Lung (tissue), 12 donors: ENCODE measurements around the gene KATNIP. TPM values are rescaled to one million over a fixed set of nuclear protein-coding genes. Genes with fewer than 3 reads are reported as not detected.

Experiments used
- ATAC-seq: fragments of 200-7000 bp; cut with Tn5 transposase; one replicate; pipeline ENCODE4 v1.9.1; 2020; ENCODE audit warnings: moderate number of reproducible peaks; ENCODE audit not compliant: insufficient read depth, low FRiP score
- DNase-seq, 3 donors: peaks; one replicate each; pipeline ENCODE4 v3.0.0-alpha.2; 2013 to 2017
- H3K27ac ChIP-seq, 2 donors: one replicate each; pipeline ENCODE4 v1.5.1; 2013; ENCODE audit warnings: mild to moderate bottlenecking in 2 of 2, moderate library complexity in 2 of 2, control low read depth in 1 of 2, inconsistent platforms in 1 of 2, low read depth in 1 of 2, low read length in 1 of 2
- H3K27me3 ChIP-seq, 3 donors: one replicate each; pipeline ENCODE4 v1.5.1; 2013; ENCODE audit warnings: low read length in 2 of 3; ENCODE audit not compliant: control insufficient read depth in 3 of 3, insufficient read depth in 3 of 3
- H3K36me3 ChIP-seq, 4 donors: one replicate each; pipeline ENCODE4 v1.5.1; 2013; ENCODE audit warnings: low read length in 4 of 4, mild to moderate bottlenecking in 1 of 4, moderate library complexity in 1 of 4; ENCODE audit not compliant: control insufficient read depth in 4 of 4, insufficient read depth in 4 of 4
- H3K4me1 ChIP-seq, 5 donors: one replicate each; pipeline ENCODE4 v1.5.1; 2013; ENCODE audit warnings: low read length in 5 of 5, mild to moderate bottlenecking in 2 of 5, moderate library complexity in 1 of 5; ENCODE audit not compliant: control insufficient read depth in 5 of 5, insufficient read depth in 5 of 5
- H3K4me3 ChIP-seq: one replicate; pipeline ENCODE4 v1.5.1; 2013; ENCODE audit warnings: mild to moderate bottlenecking, control low read depth, moderate library complexity
- H3K9ac ChIP-seq, 2 donors: one replicate each; pipeline ENCODE4 v1.5.1; 2013; ENCODE audit warnings: low read length in 2 of 2, control low read depth in 1 of 2; ENCODE audit not compliant: insufficient read depth in 1 of 2
- H3K9me3 ChIP-seq, 4 donors: one replicate each; pipeline ENCODE4 v1.5.1; 2013; ENCODE audit warnings: low read length in 3 of 4, mild to moderate bottlenecking in 1 of 4, moderate library complexity in 1 of 4; ENCODE audit not compliant: control insufficient read depth in 4 of 4, insufficient read depth in 3 of 4
- CTCF ChIP-seq: IDR thresholded peaks from 2 replicates; pipeline ENCODE4 v1.5.1; 2012; ENCODE audit warnings: mild to moderate bottlenecking; ENCODE audit errors: control extremely low read depth, extremely low read depth
- WGBS, 2 donors: extraction: QIAGEN DNeasy Blood & Tissue Kit; methylation state at CpG; one replicate each; pipeline ENCODE4 v1.1.7; 2013; 5-methylcytosine and 5-hydroxymethylcytosine counted together
- polyA plus RNA-seq, 2 donors: library from polyadenylated mRNA; stranded (reverse); fragments of 200-250 nt; gene quantifications; one replicate each; pipeline ENCODE4 v1.2.1, GENCODE V29; 2013
- total RNA-seq, 2 donors: library from RNA; depleted of rRNA in 1 of 2; stranded (reverse); fragments of >200 nt in 1 of 2; gene quantifications; one replicate each; pipeline ENCODE4 v1.2.1, GENCODE V29; 2014 to 2021
- donor health status: control.
- donor health status: control.
- donor health status: Bipolar disorder and iron deficiency.
- donor health status: healthy.
- donor health status: DM: yes; HTN: yes; CAD: no.

Gene KATNIP
- total and polyA plus RNA-seq, 4 donors: 9.7 to 46.4 (median 24.3) TPM

DNA sequence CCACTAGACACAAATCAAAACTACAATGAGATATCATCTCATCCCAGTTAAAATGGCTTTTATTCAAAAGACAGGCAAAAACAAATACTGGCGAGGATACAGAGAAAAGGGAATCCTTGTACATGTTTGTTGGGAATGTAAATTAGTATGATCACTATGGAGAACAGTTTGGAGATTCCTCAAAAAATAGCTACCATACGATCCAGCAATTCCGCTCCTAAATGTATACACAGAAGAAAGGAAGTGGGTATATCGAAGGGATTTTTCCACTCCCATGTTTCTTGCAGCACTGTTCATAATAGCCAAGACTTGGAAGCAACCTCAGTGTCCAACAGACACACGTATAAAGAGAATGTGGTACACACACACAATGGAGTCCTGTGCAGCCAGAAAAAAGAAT is 35.3 kb downstream of the KATNIP start:
- WGBS, 2 donors: 96 to 97% methylated on average over 5 of the region's 5 CpGs
- ATAC-seq (no peak), DNase-seq (no peak)
- H3K9ac ChIP-seq: no peak overlapping the region
- peaks cover 0 to 5% (median 0%) of the 10 kb centered on the region in 4 donors for H3K9me3 ChIP-seq
- no peak for TF ChIP-seq CTCF
- no peaks in the 10 kb centered on the region for H3K27me3 ChIP-seq
- H3K4me3 ChIP-seq: no peak overlapping the region
- H3K27ac ChIP-seq: no peak overlapping the region
- H3K4me1 ChIP-seq: no peaks in the 10 kb centered on the region
- H3K36me3 ChIP-seq: peaks cover 0 to 6% (median 5%) of the 10 kb centered on the region in 4 donors

GRCh38 chr16:27586711-27587110 is 36.8 kb downstream of the KATNIP start:
- ATAC-seq (no peak), DNase-seq (no peak)
- no peak overlapping the region for H3K9ac ChIP-seq
- H3K36me3 ChIP-seq: peaks cover 0 to 5% (median 5%) of the 10 kb centered on the region in 4 donors
- no peak overlapping the region for H3K4me3 ChIP-seq
- TF ChIP-seq CTCF: no peak
- H3K9me3 ChIP-seq: peaks cover 0 to 5% (median 0%) of the 10 kb centered on the region in 4 donors
- H3K27me3 ChIP-seq: no peaks in the 10 kb centered on the region
- no peak overlapping the region for H3K27ac ChIP-seq
- H3K4me1 ChIP-seq: no peaks in the 10 kb centered on the region
- WGBS, 2 donors: 80% methylated on average over 8 of the region's 8 CpGs

GRCh38 chr16:27588057-27588456 is 38.1 kb downstream of the KATNIP start:
- no peak for DNase-seq
- Histone ChIP-seq H3K27me3 (no peaks in the 10 kb centered on the region), H3K9me3 (peaks cover 0 to 5% (median 0%) of the 10 kb centered on the region in 4 donors), H3K36me3 (peaks cover 0 to 5% (median 1%) of the 10 kb centered on the region in 4 donors), H3K4me3 (no peak overlapping the region), H3K4me1 (no peaks in the 10 kb centered on the region), H3K9ac (no peak overlapping the region), H3K27ac (no peak overlapping the region)
- no peak for TF ChIP-seq CTCF
- no peak for ATAC-seq
- WGBS, 2 donors: 94 to 95% methylated on average over 3 of the region's 3 CpGs

DNA sequence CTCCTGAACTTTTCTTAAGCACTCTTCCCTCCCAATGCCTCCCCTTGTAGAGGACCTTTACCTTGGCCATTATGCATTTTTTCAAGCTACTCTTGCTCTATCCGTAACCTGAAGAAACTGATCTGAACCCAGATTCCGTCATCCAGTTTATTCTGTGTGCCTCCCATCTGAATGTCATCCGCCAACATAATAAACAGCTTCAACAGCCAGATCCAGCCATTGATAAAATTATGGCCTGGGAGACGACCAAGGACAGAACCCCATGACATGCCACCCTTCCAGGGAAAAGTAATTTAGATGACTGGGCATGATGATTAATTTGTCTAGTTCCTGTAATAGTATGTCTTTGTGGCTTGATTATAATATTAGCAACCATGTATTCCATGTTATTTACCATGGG is 41.9 kb downstream of the KATNIP start:
- no peaks in the 10 kb centered on the region for H3K9me3 ChIP-seq
- no peak overlapping the region for H3K27ac ChIP-seq
- H3K27me3 ChIP-seq: no peaks in the 10 kb centered on the region
- no peak overlapping the region for H3K9ac ChIP-seq
- ATAC-seq (no peak), DNase-seq (no peak)
- H3K4me3 ChIP-seq: no peak overlapping the region
- no peak for TF ChIP-seq CTCF
- H3K4me1 ChIP-seq: peaks cover 0 to 4% (median 0%) of the 10 kb centered on the region in 5 donors
- no peaks in the 10 kb centered on the region for H3K36me3 ChIP-seq
- 95 to 96% methylated on average over 4 of the region's 4 CpGs for WGBS, 2 donors
